GM21825 (cell line): ENCODE data around the gene ZNF444.
"Not testable (repeated sequence)": the region's sequence is repeated elsewhere in the genome, so short reads cannot be mapped to it uniquely, and the experiment has no call there.

Experiments used
- ATAC-seq: cut with Tn5 transposase; IDR thresholded peaks from one replicate; pipeline ENCODE4 v1.9.1; 2021; ENCODE audit warnings: mild to moderate bottlenecking, moderate library complexity; ENCODE audit not compliant: unreplicated experiment

The ZNF444 gene

DNA sequence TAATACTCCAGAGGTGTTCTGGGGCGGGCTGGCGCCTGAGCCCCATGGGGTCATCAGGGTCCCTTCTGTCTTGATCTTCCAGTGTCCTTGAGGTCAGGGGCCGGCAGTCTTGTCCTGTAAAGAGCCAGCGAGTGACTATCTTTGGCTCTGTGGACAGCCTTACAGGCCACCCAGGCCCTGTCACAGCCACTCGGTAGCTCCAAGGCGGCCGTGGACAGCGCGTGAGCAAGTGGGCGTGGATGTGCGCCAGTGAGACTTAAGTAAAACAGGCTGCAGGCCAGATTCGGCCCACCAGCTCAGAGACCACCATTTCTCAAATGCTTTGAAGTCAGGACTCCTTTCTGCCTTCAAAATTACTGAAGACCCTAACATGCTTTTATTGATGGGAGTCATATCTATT, 3.7 kb downstream of the ZNF444 start:
- ATAC-seq, result no peak

DNA sequence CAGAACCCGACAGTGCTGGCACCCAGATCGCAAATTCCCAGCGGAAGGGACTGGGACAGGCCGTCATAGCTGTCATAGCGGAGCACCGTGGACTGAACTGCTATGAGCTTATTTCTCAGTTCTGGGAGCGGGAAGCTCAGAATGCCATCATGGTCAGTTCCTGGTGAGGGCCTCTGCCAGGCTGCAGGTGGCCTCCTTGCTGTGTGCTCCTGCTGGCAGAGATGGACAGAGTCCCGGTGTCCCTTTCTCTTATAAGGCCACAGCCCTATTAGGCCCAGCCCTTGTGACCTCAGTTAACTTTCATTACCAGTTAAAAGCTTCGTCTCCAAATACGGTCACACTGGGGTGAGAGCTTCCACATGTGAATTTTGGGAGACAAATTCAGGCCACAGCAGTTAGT, 4.6 kb downstream of the ZNF444 start:
- ATAC-seq, result no peak

DNA sequence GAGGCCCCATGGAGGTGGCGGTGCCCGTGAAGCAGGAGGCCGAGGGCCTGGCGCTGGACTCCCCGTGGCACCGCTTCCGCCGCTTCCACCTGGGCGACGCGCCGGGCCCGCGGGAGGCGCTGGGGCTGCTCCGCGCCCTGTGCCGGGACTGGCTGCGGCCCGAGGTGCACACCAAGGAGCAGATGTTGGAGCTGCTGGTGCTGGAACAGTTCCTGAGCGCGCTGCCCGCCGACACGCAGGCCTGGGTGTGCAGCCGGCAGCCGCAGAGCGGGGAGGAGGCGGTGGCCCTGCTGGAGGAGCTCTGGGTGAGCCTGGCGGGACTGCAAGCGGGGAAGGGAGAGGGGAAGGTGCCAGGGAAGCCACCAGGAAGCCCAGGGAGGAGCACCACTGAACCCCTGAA, 5.8 kb downstream of the ZNF444 start:
- no peak for ATAC-seq

DNA sequence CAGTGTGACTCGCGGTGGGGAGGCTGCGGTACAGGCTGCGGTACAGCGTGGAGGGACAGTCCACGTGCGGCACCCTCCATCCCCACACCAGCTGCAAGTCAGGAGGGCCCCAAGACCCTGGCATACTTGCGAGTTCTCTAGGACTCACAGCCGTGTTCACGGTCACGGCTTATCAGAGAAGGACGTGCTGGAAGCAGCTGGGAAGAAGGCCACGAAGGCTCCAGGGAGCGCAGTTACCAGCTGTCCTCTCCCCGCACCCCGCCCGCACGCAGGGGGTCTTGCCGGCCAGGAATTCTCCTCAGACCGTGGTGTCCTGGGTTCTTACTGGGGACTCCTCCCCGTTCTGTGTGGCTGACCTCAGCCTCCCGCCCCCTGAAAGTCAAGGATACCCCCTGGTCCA, 6.2 kb downstream of the ZNF444 start:
- no peak for ATAC-seq

DNA sequence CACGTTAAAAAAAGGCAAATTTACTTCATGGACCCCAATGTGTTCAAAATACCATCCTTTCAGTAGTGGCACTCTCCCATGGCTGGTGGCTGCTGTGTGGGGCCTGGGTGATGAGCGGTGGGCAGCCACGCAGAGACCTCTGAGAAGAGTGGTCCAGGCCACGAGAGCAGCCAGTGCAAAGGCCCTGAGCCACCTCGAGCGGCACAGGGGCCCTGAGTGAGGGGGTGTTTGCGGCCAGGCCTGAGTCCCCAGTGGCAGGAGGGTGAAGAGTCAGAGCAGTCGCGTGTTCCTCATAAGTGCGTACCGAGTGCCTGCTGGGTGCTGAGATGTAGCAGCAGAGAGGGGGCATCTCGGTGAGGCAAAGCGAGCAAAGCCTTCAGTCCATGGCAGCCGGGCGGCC, 7.0 kb downstream of the ZNF444 start:
- no peak for ATAC-seq

DNA sequence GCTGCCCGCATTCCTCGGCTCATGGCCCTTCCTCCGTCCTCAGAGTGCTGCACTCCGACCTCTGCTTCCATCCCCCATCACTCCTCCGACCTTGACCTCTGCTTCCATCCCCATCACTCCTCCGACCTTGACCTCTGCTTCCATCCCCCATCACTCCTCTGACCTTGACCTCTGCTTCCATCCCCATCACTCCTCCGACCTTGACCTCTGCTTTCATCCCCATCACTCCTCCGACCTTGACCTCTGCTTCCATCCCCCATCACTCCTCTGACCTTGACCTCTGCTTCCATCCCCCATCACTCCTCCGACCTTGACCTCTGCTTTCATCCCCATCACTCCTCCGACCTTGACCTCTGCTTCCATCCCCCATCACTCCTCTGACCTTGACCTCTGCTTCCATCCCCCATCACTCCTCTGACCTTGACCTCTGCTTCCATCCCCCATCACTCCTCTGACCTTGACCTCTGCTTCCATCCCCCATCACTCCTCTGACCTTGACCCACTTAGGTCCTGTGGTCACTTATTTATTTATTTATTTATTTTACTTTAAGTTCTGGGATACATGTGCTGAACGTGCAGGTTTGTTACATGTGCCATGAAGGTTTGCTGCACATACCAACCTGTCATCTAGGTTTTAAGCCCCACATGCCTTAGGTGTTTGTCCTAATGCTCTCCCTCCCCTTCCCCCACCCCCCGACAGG, 8.0 kb downstream of the ZNF444 start:
- ATAC-seq, result not testable (repeated sequence)

DNA sequence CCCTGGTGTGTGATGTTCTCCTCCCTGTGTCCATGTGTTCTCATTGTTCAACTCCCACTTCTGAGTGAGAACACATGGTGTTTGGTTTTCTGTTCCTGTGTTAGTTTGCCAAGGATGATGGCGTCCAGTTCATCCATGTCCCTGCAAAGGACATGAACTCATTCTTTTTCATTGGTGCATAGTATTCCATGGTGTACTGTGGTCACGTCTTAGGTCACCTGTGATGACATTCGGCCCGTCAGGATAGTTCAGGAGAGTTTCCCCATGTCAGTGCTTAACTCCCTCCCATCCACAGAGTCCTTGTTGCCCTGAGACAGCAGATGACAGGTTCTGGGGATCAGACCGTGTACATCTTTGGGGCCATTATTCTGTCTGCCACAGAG, 8.6 kb downstream of the ZNF444 start:
- ATAC-seq, result no peak

DNA sequence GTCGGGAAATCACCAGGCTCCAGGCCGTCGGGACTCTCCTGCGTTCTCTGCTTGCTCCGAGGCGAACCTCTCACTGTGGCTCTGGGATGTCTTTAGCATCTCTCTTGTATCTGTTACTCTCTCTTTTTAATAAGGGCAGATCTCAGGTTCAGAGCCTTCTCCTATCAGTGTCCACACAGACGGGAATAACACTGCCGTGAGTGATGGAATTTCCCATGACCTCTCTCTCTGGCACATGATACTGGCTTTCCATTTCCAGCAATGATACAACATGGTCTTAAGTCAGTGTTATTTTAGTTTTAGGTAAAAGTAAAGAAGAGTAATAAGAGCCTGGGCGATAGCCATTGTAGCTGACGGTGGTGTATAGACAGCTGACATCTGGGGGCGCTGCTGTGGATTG, 9.3 kb downstream of the ZNF444 start:
- no peak for ATAC-seq

DNA sequence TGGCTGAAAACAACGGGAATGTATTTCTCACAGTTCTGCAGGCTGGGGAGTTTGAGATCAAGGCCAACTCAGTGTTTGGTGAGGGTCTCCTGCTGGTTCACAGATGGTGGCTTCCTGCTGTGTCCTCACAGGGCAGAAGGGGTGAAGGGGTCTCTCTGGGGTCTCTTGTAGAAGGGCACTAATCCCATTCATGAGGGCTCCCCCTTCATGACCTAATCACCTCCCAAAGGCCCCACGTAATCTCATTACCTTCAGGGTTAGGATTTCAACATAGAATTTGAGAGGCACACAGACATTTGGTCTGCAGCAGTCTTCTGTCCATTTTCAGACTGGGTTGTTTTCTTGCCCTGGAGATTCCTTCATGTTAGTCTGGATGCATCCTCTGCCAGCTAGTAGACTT, 11.6 kb downstream of the ZNF444 start:
- ATAC-seq, result no peak

DNA sequence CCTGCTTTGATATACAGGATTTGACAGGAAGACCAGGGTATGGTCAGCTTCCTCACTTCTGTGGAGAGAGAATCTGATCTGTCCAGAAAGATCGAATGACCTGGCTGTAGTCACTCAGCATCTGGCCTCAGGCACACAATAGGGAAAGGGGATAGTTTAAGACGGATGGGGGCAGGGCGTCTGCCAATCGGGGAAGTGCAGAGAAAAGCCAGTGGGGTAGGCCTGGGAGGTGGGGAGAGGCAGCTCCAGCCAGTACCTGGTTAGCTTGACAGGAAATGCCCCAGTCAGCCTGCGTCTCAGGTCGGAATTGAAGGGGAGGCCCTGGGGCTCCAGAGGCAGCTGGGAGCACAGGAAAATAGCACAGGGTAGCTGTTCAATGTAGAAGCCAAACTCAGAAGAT, 12.4 kb downstream of the ZNF444 start:
- no peak for ATAC-seq

DNA sequence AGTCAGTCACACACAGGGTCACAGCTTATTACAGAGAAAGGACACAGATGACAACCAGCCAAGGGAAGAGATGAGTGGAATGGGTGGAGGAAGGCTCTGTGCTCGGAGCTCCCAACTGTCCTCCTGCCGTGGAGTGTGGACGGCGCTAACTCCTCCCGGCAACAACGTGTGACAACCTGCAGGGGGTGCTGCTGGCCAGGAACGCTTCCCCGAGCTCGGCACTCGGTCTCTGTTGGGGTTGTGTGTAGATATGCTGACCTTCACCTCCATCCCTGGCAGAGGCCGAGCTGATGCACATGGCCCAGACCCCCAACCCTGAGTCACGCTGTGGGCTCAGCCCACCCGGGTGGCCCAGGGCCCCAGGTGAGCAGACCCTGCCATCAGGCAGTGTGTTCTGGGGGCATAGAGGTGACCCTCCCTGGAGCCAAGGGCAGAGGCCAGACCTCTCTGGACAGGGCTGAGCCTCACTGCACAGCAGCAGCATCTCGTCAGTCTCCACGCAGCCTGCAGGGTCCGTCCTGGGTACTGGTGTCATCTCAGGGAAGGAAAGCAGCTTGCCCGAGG, 14.1 kb downstream of the ZNF444 start:
- no peak for ATAC-seq

DNA sequence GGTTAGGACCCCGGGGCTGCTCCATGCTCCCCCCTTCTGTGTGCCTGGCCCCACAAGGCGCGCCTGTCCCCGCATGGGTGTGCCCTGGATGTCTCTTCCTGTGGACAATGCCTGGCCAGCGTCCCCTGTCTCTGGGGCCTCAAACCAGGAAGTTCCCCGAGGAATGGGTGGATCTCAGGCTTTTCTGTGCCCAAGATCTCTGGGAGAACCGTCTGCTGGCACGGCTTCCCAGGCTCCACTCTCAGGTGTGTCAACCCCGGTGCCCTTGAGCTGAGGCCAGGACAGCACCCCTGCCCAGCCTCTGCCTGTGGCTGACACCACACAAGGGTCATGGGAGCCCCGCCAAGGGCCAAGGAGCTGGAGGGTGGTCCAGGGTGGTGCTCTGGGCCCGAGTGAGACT, 15.7 kb downstream of the ZNF444 start:
- ATAC-seq, result no peak

DNA sequence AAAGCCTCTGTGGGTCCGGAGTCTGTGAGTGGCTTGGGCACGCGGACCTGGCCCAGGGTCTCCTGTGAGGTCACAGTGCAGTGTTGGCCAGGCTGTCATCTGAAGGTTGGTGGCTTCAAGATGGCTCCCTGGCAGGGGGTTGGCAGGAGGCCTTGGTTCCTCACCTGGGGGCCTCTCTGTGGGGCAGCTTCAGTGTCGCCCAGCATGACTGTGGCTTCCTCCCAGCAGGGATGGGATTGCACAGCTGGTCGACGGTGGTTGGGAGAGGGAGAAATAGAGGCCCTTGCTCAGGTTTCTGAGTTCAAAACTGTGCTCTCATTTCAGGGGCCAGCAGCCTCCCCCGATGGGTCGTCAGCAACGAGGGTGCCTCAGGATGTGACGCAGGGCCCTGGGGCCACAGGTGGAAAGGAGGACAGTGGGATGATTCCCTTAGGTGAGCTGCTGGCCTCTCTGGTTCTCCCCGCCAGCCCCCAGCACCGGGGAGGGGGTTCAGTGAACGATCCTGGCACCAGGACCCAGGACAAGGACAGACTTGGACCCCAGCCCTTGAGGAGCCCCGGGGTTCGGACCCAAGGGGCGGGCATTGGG, 17.2 kb downstream of the ZNF444 start:
- ATAC-seq, result no peak

DNA sequence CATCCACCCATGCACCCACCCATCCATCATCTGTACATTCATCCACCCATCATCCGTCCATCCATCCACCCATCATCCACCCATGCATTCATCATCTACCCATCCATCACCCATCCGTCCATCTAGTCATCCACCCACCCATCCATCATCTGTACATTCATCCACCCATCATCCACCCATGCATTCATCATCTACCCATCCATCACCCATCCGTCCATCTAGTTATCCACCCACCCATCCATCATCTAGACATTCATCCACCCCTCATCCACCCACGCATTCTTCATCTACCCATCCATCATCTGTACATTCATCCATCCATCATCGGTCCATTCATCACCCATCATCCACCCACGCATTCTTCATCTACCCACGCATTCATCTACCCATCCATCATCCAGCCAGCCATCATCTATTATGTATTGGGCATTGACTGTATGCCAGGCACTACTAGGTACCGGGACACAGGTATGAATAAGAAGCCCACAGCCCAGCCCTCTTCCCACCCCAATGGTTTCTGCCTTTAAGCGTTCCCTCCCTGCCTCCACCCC, 18.0 kb downstream of the ZNF444 start:
- ATAC-seq, result no peak

DNA sequence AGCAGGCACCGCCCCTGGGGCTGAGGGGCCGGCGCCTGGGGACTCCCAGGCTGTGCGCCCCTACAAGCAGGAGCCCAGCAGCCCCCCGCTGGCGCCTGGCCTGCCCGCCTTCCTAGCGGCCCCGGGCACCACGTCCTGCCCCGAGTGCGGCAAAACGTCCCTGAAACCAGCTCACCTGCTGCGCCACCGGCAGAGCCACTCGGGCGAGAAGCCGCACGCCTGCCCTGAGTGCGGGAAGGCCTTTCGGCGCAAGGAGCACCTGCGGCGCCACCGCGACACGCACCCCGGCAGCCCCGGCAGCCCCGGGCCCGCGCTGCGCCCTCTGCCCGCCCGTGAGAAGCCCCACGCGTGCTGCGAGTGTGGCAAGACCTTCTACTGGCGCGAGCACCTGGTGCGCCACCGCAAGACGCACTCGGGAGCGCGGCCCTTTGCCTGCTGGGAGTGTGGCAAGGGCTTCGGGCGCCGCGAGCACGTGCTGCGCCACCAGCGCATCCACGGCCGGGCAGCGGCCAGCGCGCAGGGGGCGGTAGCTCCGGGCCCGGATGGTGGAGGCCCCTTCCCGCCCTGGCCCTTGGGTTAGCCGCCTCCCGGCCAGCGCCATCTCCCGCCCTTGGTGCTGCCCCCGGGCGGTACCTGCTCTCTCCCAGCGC, 18.7 kb downstream of the ZNF444 start:
- no peak for ATAC-seq

DNA sequence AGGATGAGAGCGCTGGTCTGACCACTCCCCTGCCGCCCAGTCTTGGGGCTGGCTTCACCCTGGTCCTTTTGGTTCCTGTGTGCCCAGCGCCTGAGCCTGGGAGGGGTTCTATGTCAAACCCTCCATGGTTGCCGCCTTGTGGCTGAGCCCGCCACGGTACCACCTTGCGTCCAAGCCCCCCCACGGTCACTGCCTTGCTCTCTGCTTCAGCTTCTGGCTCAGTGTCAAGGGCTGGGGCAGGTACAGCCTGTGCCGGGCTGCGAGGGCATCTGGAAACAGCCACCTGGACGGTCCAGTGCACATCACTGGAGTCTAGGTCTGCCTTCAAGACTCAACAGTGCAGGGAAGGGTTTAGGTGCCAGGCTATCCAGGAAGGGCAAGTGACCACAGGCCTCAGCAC, 20.4 kb downstream of the ZNF444 start:
- ATAC-seq, result no peak

DNA sequence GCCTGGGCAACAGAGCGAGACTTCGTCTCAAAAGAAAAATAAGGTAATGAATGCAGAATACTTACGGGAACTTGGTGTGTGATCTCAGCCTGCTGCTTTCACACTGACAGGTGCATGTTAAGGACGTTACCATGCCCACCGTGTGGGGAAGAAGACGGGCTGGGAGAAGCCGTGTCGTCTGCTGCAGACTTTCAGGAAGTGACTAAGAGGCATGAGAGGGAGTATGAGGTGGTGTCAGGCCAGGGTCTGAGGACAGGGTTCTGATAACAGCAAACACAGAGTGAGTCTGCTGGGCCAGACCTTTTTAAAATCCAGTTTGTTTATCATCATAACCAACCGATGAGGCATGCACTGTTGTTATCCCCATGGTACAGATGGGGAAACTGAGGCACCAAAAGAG, 21.2 kb downstream of the ZNF444 start:
- ATAC-seq, result no peak

DNA sequence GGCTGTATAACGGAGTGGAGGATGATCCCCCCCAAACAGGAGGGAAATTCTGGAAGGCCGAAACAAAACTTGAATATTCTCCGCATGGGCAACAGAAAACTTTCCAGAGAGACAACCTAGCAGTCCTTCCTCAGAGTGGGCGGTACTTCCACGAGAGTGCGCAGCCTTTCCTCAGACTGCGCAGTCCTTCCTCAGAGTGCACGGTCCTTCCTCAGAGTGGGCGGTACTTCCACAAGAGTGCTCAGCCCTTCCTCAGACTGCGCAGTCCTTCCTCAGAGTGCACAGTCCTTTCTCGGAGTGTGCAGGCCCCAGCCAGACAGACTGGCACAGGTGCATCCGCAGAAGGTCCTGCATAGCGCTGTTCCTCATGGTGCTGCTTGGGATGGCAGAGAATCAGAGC, 22.0 kb downstream of the ZNF444 start:
- ATAC-seq, result no peak

DNA sequence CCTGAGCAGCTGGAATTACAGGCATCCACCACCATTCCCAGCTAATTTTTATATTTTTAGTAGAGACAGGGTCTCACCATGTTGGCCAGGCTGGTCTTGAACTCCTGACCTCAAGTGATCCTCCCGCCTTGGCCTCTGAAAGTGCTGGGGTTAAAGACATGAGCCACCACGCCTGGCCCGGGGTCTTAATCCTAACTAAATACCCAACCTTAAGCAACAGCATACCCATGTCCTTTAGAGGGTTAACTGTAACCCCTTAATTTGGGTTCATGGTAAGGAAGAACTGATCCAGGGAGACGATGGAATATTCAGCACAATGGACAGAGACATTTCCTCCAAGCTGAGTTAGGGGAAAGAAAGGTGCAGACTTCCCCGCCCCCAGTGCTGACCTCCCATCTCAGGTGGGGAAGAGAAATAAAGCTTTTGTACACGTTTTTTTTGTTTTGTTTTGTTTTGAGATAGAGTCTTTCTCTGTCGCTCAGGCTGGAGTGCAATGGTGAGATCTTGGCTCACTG, 26.0 kb downstream of the ZNF444 start:
- no peak for ATAC-seq

DNA sequence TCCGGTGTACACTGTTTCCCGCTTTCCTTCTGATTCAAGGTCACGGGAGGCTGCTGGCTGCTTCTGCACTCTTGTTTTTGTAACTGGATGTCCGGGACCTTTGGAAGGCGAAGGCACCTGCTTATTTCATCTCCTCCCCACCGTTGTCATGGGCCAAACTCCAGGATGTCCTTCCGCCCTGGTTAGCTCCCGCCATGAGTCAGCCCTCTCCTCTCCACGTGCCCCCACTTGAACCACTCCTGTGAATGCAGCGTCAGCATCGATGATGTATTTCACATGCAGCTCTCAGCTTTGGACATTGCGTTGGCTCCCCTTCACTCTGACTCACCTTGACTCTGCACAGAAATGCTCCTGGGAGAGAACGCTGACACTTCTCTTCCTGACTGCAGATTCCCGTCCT, 29.2 kb downstream of the ZNF444 start:
- ATAC-seq, result no peak

DNA sequence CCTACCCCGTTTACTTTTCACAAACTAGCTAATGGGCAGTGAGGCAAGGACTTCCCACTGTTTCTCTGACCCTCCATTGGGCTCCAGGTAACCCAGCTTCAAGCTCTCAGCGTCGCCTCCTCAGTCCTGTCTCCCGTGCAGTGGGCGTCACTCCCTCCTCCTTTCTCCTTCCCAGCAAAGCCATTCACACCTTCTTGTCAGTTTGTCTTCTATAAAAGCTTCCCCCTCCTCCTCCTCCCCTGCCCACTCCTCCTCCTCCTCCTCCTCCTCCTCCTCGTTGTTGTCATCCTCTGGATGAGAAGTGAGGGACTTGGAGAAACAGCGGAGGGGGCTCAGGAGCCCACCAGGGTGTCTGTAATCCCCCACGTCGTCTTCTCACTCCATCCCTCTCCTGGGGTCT, 33.0 kb downstream of the ZNF444 start:
- ATAC-seq, result no peak

DNA sequence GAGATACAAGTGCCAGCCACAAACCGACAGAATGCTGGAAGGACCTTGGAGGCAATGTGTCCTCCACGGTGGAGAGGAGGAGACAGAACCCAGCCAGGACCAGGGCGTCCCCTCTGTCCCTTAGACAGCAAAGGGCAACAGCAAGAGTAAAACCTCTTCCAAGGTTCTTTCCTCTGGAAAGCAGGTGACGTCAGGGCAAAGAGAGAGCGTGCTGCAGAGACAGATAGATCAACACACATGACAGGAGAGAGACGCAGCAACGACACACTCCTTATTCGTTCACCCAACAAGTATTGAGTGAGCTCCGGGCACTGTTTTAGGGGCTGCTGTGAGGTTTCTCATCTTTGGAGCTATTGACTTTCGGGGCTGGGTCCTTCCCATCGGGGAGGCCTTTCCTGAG, 33.5 kb downstream of the ZNF444 start:
- ATAC-seq, result no peak
